DMS153 treated with DMSO at 0.1 percent for 48 hours (cell line): ENCODE measurements around the gene CAMTA1.

Source experiments
- DNase-seq: peaks from one replicate; lab custom pipeline; 2025; ENCODE audit not compliant: unreplicated experiment; lab: John Stamatoyannopoulos, UW

CAMTA1 gene

GRCh38 chr1:7671146-7671465 lies 885.9 kb downstream of the CAMTA1 start:
- no peak for DNase-seq

DNA sequence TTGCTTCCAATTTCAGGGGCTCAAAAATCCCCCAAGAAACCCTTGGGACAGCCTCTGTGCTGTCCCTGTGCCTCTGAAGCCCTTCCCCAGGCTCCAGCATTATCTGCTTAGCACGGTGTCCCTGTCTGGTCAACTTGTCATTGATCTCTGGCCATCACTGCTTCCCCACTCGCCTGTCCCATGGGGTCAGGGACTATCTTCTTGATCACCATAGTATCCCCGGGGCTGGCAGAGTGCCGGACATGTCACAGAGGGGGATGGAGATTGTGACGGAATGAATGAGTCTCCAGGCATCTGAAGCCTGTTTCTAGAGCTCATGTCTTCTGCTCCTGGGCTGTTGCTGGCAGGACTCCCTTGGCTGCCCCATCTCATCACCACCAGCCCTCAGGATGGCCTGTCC lies 886.4 kb downstream of the CAMTA1 start:
- DNase-seq, result no peak

GRCh38 chr1:7672864-7673263 lies 887.6 kb downstream of the CAMTA1 start:
- DNase-seq, result peak; percentile 9

GRCh38 chr1:7674972-7675371 lies 889.7 kb downstream of the CAMTA1 start:
- DNase-seq, result no peak

GRCh38 chr1:7675431-7676273 lies 890.4 kb downstream of the CAMTA1 start:
- no peak for DNase-seq

- no peak for DNase-seq
Observed at GRCh38 chr1:7676274-7676945, 891.2 kb downstream of the CAMTA1 start.

DNA sequence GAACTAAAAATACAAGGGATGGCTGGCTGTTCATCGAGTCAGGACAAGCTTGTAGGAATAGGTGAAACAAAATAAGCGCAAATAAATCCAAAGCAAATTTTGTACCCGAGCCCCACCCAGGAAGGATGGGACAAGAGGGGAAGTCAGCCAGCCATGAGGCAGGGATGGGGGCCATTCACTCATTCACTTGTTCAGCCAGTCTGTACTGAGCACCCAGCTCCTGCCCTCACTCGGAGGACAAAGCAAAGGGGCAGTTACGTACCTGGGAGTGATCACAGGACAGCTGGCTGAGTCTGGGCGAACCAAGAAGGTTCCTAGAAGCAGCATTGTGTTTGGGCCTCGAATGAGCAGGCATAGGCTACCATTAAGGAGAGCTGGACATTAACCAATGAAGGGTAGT lies 891.9 kb downstream of the CAMTA1 start:
- no peak for DNase-seq

DNA sequence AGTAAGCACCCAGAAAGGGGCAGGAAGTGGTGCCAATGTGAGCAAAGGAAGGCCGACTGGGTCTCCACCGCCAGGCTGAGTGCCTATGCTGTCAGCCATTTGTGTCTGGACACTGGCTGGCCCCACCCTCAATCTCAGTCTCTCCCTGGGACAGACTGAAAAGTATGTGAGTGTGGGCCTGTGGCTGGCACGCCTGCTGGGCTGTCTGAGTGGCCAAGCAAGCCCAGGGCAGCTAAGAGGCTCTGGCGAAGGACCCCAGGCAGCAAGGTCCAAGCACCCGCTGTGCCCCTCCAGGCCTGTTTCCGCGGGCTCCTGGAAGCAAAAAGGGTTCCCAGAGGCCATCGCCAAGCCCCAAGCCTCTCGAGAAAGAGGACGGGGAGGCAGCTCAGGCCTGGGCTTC lies 892.6 kb downstream of the CAMTA1 start:
- DNase-seq, result no peak

- no peak for DNase-seq
Observed at GRCh38 chr1:7678491-7679158, 893.4 kb downstream of the CAMTA1 start.

DNA sequence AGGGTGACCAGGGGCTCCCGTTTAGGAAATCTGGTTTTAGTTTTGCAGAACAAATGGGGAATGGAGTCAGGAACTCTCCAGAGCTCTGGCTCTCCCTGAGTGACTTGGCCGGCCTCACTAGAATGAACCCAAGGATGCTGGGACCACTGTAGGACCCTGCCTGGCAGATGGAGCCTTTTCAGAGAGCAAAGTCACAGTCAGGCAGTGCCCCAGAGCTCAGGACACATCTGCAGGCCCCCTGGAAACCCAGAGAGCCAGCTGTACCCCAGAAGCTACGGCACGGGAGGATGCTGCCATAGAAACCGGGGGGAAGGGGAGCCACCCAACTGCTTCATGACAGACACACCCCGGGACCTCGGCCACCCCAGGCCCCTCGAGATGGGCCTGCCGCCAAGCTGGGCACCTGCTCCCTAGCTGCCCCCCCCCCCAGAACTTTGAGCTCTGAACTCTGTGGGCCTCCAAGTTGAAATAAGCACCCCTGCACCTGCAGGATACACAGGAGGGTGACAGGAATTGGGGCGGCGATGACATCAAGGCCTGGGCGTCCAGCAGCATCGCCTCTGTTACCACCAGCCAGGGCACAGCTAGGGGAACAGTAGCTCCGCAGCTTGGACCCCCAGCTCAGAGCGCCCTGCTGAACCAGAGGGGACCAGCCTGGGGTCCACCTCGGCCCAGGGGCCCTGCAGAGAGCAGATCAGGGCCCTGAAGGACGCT lies 894.1 kb downstream of the CAMTA1 start:
- no peak for DNase-seq

DNA sequence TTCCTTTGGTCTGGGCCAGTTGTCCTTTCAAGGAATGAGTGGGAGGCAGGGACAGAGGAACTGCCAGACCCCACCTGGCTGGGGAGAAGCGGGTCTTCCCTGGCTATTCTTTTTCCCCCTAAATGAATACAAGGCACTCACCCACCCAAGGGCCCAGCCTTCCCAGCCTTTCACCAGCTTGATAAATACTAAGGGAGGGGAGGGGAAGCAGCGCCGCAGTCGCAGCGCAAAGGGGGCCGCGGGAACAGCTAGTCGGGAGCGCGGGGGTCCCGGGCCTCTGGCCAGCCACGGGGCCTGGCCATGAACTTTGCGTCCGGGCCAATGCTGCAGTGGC lies 894.6 kb downstream of the CAMTA1 start:
- DNase-seq, result no peak

DNA sequence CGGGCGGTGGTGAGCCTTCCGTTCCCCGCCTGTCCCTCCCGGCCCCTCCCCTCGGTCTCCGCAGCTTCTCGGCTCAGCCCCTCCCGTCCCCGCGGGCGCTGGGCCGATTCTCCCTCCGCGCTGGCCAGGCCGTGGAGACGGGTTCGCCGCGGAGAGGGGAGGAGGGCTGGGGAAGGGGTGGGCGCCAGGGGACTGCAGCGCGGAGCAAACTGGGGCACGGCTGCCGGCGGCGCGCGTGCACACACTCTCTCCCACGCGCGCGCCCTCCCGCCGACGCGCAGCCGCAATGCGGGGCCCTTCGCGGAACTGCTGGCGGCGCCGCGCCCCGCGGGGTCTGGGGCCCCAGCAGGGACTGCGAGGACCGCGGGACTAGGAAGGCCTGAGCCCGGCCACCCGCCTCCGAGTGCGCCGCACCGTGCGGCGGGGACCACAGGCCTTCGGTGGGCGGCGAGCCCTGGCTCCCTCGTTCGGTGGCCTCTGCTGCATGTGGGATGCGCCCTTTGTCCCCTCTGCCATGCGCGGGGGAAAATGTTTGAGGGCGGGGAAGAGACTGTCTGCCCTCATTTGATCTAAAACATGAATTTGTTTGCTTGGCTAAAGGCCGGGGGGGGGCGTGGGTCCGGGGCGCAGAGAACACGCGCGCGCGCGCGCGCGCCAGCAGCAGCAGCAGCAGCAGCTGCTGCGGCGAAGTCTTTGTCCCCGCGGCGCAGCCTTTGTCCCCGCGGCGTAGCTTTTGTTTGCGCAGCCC lies 895.1 kb downstream of the CAMTA1 start:
- peak; percentile 63 for DNase-seq

- DNase-seq, result no peak
Observed at GRCh38 chr1:7680955-7681268, 895.7 kb downstream of the CAMTA1 start.

DNA sequence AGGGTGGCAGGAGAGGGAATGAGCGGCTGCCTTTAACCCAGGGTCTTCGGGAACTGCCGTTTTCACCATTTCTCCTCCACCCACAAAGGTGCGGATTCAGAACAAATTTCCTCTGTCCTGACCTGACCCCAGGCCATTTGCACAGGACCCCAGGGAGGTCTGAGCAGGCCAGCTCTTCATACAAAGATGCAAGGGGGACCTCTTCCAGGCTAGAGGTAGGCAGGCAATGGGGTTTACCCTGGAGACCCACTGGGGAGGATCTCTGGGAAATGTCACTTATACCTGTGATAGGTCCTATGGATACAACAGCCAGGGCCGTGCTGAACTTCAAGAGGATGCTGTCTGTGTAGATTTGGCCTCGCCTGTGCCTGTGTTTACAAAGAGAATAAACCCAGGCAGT lies 896.1 kb downstream of the CAMTA1 start:
- no peak for DNase-seq

GRCh38 chr1:7683521-7683920 lies 898.3 kb downstream of the CAMTA1 start:
- no peak for DNase-seq

DNA sequence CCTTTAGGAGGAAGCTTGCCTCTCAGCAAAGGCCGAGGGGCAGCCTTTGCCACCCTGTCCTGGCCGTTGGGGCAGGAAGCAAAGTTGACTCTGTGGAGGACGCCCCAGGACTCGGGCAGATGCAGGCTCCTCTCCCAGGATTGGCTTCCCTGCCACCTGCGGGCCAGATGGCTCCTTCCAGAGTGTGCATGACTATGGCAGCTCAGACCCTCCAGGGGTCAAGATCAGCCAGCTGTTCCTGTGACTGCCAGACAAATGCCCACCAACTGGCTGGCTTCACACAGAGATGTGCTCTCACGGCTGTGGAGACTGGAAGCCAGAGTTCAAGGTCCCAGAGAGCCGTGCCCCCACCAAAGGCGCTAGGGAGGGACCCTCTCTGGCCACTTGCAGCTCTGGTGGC lies 898.9 kb downstream of the CAMTA1 start:
- DNase-seq, result no peak

GRCh38 chr1:7684861-7685635 lies 899.8 kb downstream of the CAMTA1 start:
- DNase-seq, result no peak

- no peak for DNase-seq
Observed at GRCh38 chr1:7686301-7686850, 901.1 kb downstream of the CAMTA1 start.

DNA sequence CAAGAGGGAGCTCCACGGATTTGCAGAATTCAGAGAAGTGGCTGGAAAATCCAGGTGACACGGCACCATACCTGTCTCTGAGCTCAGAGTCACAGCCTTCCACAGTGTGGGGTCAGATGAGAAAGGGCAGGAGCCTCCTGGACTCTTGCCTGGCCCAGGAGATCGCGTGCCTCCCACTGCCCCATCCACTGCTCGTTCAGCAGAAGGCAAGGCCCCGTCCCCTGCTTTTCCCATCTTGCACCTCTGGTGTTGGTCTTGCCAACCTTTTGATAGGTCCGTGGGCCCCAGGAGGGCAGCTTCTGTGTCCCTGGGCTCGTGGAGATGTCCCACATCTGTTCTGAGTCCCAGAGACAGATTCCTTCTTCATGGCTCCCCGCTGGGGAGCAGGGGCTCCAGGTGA lies 902.2 kb downstream of the CAMTA1 start:
- no peak for DNase-seq

GRCh38 chr1:7688659-7689058 lies 903.4 kb downstream of the CAMTA1 start:
- no peak for DNase-seq
